LNCaP clone FGC (cell line): ENCODE measurements around the gene CD8B2.

ENCODE experiments used
- DNase-seq: peaks from one replicate; pipeline ENCODE4 v3.0.0-alpha.2; 2011; ENCODE audit warnings: low read depth
- H3K4me3 ChIP-seq: 2 replicates; pipeline ENCODE4 v1.5.1; 2011; ENCODE audit warnings: mild to moderate bottlenecking, low read depth, low read length, control low read depth
- CTCF ChIP-seq: IDR thresholded peaks from 2 replicates; pipeline ENCODE4 v1.5.1; 2012; ENCODE audit warnings: mild to moderate bottlenecking; ENCODE audit not compliant: control insufficient read depth, insufficient read depth; ENCODE audit errors: extremely low read depth

The CD8B2 gene

GRCh38 chr2:106519767-106520166 is 32.6 kb downstream of the CD8B2 start:
- no peak overlapping the region for H3K4me3 ChIP-seq
- DNase-seq, result no peak
- no peak for TF ChIP-seq CTCF

GRCh38 chr2:106521016-106521415 is 33.9 kb downstream of the CD8B2 start:
- no peak for DNase-seq
- no peak overlapping the region for H3K4me3 ChIP-seq
- TF ChIP-seq CTCF, result no peak

- H3K4me3 ChIP-seq, result no peak overlapping the region
- no peak for DNase-seq
- TF ChIP-seq CTCF, result no peak
These were observed 37.0 kb downstream of the CD8B2 start for GRCh38 chr2:106523976-106524665.

GRCh38 chr2:106530866-106531265 is 43.7 kb downstream of the CD8B2 start:
- DNase-seq, result no peak
- no peak for TF ChIP-seq CTCF
- no peak overlapping the region for H3K4me3 ChIP-seq

- no peak for TF ChIP-seq CTCF
- no peak for DNase-seq
- no peak overlapping the region for H3K4me3 ChIP-seq
These were observed 44.6 kb downstream of the CD8B2 start for GRCh38 chr2:106531676-106532214.

GRCh38 chr2:106532236-106532635 is 45.1 kb downstream of the CD8B2 start:
- no peak for TF ChIP-seq CTCF
- DNase-seq, result no peak
- H3K4me3 ChIP-seq, result no peak overlapping the region

- DNase-seq, result no peak
- no peak for TF ChIP-seq CTCF
- H3K4me3 ChIP-seq, result no peak overlapping the region
These were observed 47.3 kb downstream of the CD8B2 start for GRCh38 chr2:106534471-106534870.
